Measurements from ENCODE around the gene PLEKHG3.

DNA sequence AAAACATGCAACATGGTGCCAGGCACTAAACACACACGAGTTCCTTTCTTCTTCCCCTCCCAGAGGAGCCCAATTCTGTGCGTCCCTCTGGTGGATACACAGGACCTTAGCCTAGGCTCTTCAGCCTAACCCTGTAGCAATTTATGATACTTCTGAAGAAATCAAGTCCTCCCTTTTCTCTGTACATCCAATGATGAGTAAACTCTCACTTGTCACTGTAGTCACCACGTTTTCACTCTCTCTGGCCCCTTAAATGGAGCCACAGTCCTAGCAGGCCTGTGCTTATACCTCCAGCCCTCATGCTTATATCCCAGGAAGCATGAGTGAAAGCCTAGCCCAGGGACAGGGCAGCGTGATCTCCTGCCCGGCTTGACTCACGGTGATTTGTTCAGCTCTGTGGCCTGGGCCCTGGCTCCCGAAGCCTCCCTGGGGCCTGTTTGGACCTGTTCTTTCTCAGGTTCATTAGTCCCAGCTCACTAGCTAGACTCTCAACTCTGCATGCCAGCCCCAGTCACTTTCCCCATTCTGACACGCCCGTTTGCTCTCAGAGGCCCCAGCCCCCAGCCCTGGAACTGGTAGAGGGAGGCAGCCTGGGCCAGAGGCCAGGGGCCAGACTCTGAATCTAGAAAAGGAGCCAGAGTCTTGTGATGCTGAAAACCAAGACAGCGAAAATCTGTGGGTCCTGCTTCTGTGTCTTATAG, 24.1 kb upstream of the PLEKHG3 start:
- TF ChIP-seq POLR2A (IDR thresholded peaks at IDR 0.05), result no peak
- TF ChIP-seq, protein P1, sequence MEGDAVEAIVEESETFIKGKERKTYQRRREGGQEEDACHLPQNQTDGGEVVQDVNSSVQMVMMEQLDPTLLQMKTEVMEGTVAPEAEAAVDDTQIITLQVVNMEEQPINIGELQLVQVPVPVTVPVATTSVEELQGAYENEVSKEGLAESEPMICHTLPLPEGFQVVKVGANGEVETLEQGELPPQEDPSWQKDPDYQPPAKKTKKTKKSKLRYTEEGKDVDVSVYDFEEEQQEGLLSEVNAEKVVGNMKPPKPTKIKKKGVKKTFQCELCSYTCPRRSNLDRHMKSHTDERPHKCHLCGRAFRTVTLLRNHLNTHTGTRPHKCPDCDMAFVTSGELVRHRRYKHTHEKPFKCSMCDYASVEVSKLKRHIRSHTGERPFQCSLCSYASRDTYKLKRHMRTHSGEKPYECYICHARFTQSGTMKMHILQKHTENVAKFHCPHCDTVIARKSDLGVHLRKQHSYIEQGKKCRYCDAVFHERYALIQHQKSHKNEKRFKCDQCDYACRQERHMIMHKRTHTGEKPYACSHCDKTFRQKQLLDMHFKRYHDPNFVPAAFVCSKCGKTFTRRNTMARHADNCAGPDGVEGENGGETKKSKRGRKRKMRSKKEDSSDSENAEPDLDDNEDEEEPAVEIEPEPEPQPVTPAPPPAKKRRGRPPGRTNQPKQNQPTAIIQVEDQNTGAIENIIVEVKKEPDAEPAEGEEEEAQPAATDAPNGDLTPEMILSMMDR (IDR thresholded peaks at IDR 0.05), result no peak
